Measurements from ENCODE around the gene KIF21B. TPM values are rescaled to one million over a fixed set of nuclear protein-coding genes. Genes with fewer than 3 reads are reported as not detected.

The KIF21B gene
- total and polyA plus RNA-seq, 2 experiments from 2014 or later = 0.18 to 1.3 TPM

DNA sequence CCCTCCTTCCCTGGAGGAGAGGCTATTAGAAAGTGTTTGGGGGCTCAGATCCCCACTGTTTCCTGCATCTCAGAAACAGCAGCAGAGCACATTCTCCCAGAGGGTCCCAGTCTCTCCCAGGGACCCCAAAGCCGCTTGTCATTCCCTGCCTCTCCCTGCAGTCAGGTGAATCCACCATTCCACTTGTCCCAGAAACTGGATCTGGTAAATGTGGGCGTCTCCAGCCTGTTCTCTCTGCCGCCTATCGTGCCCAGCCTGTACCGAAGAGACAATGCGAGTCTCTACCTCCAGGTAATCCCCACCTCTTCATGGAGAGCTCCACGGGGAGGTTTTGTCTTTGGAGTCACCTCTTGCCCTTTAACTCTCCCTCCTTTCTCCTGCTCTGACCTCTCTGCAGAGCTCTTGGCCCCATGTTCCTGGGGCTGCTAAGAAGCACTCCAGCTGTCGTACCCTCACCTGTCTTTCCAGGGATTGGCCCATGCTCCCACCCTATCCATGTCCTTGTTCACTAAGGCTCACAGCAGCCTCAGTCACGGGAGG, 101.9 kb downstream of the KIF21B start:
- no peak for DNase-seq (ENCODE audit: low spot score)
- no peaks in the 10 kb centered on the region for H3K4me1 ChIP-seq (ENCODE audit: insufficient read depth)
- no peaks in the 10 kb centered on the region for H3K9me2 ChIP-seq (replicated peaks; ENCODE audit: insufficient read depth)
- H3K36me3 ChIP-seq (replicated peaks; ENCODE audit: insufficient read depth, low read depth) = no peaks in the 10 kb centered on the region
- WGBS (ENCODE audit: low lambda C conversion rate, missing lambda C conversion rate) = 80% methylated on average over 9 of the region's 9 CpGs
- no peaks in the 10 kb centered on the region for H3K79me2 ChIP-seq
- H3K27me3 ChIP-seq = no peaks in the 10 kb centered on the region
- no peaks in the 10 kb centered on the region for H3K9me3 ChIP-seq (ENCODE audit: low read depth)
- H3K4me3 ChIP-seq = no peak overlapping the region
- no peak overlapping the region for H2AFZ ChIP-seq
- H4K20me1 ChIP-seq (ENCODE audit: insufficient read depth, poor library complexity, severe bottlenecking) = no peaks in the 10 kb centered on the region
- no peak overlapping the region for H3K27ac ChIP-seq
- TF ChIP-seq, protein P1, sequence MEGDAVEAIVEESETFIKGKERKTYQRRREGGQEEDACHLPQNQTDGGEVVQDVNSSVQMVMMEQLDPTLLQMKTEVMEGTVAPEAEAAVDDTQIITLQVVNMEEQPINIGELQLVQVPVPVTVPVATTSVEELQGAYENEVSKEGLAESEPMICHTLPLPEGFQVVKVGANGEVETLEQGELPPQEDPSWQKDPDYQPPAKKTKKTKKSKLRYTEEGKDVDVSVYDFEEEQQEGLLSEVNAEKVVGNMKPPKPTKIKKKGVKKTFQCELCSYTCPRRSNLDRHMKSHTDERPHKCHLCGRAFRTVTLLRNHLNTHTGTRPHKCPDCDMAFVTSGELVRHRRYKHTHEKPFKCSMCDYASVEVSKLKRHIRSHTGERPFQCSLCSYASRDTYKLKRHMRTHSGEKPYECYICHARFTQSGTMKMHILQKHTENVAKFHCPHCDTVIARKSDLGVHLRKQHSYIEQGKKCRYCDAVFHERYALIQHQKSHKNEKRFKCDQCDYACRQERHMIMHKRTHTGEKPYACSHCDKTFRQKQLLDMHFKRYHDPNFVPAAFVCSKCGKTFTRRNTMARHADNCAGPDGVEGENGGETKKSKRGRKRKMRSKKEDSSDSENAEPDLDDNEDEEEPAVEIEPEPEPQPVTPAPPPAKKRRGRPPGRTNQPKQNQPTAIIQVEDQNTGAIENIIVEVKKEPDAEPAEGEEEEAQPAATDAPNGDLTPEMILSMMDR (IDR thresholded peaks at IDR 0.05; ENCODE audit: poor library complexity) = no peak
- TF ChIP-seq EZH2 (IDR thresholded peaks at IDR 0.05; ENCODE audit: borderline replicate concordance) (no peak), EZH2phosphoT487 (IDR thresholded peaks at IDR 0.05; ENCODE audit: low read depth, severe bottlenecking, unreplicated experiment) (no peak)
- no peak overlapping the region for H3K4me2 ChIP-seq

Small RNA genes within 50 kb of the gene (small RNA-seq; reads per million reads assigned to genes)
- gene RNU6-704P = not detected

Other genes with a start within 250 kb of the KIF21B start
- gene GPR25, start 150.7 kb downstream of the KIF21B start, total RNA-seq = not detected in 2 replicates
- gene GPR25, start 150.7 kb downstream of the KIF21B start, polyA plus RNA-seq = not detected in 2 replicates
- gene INAVA, start 128.8 kb downstream of the KIF21B start, total RNA-seq = 40.5 and 51.0 TPM in 2 replicates
- 60.8 and 79.7 TPM in 2 replicates for gene INAVA, start 128.8 kb downstream of the KIF21B start, polyA plus RNA-seq
- gene CACNA1S, start 88.7 kb upstream of the KIF21B start, total RNA-seq = 0.04 TPM in 1 of 2 replicates, not detected in the other
- gene CACNA1S, start 88.7 kb upstream of the KIF21B start, polyA plus RNA-seq = not detected in 2 replicates
- not detected in 2 replicates for gene ASCL5, start 103.5 kb upstream of the KIF21B start, total RNA-seq
- gene ASCL5, start 103.5 kb upstream of the KIF21B start, polyA plus RNA-seq = not detected in 2 replicates
- 103 and 104 TPM in 2 replicates for gene TMEM9, start 130.8 kb upstream of the KIF21B start, total RNA-seq
- 99.4 and 113 TPM in 2 replicates for gene TMEM9, start 130.8 kb upstream of the KIF21B start, polyA plus RNA-seq
- gene IGFN1, start 167.1 kb upstream of the KIF21B start, total RNA-seq = 0.04 and 3.1 TPM in 2 replicates
- gene IGFN1, start 167.1 kb upstream of the KIF21B start, polyA plus RNA-seq = 0.37 TPM in 1 of 2 replicates, not detected in the other